A673 (cell line): ENCODE results near the gene HOMER1.

Experiments used
- CTCF ChIP-seq: fragments of 300-800, 200-600 bp; sonication (generic); conservative IDR thresholded peaks from 2 replicates; pipeline ENCODE4 v1.5.1; 2017; ENCODE audit warnings: low read depth, mild to moderate bottlenecking, antibody characterized with exemption, low read length, moderate library complexity, mixed read lengths
- EZH2 ChIP-seq: fragments of 200-600 bp; sonication (generic); IDR thresholded peaks from 2 replicates; pipeline ENCODE4 v1.6.1; 2017; ENCODE audit warnings: borderline replicate concordance, low read depth, mild to moderate bottlenecking, mixed read lengths, antibody characterized with exemption, low read length; ENCODE audit not compliant: poor library complexity, severe bottlenecking

- TF ChIP-seq CTCF (no peak), EZH2 (no peak)
Measured at GRCh38 chr5:79378510-79379186, 135.3 kb downstream of the HOMER1 start.
